HG02759 (cell line): ENCODE measurements around the gene VEGFC.

ENCODE experiments used
- ATAC-seq: cut with Tn5 transposase; IDR thresholded peaks from one replicate; pipeline ENCODE4 v1.9.1; 2021; ENCODE audit warnings: mild to moderate bottlenecking, moderate library complexity; ENCODE audit not compliant: unreplicated experiment

The VEGFC gene

GRCh38 chr4:176799653-176800052 lies 6.9 kb upstream of the VEGFC start:
- ATAC-seq, result no peak

DNA sequence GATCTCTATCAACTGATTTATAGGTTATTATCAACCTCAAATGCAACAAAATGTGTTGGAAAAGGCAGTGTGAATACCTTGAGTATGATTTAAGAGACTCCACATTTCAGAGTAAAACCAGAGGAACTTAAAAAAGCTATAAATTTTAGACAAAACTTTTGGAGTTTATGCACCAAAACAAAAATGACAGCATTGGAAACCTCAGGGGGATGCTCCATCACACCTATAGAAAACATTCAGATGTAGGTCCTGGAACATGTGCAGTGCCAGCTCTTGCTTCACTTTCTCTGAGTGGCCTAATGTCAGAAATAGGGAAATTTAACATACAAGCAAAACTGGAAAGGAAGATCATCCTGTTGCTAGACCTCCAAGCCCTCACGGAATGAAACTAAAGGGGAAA lies 5.8 kb upstream of the VEGFC start:
- no peak for ATAC-seq

DNA sequence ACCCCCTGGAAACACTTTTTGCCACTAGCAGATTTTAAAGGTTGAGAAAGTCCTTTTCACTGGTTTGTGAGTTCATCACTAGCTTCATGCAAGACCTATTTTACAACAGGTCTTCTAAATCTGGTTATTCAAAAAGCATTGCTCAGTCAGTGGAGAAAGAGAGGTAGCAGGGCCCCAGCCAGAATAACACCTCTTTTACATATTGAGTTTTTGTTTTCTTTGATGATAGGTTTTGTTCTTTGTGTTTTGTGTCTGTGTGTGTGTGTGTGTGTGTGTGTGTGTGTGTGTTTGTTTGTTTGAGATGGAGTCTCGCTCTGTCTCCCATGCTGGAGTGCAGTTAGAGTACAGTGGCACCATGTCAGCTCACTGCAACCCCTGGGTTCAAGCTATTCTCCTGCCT lies 2.7 kb upstream of the VEGFC start:
- ATAC-seq, result no peak

DNA sequence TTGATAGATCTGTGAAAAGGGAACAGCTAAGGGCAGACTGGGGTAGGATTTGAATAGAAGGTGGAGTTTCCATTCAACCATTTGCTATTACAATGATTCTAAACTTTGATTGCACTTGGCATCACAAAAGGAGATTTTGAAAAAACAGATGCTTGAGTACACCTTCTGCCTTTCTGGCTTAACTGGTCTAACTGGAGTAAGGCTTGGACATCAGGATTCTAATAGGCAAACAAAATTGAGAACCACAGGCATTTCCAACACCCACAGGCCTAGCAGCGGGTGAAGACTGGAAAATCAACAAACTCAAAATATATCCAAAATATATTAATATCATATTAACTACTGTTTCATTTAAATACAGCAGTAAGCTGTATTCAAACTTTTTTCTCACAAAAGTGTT lies 1.9 kb upstream of the VEGFC start:
- ATAC-seq, result no peak

GRCh38 chr4:176794151-176794550 lies 1.4 kb upstream of the VEGFC start:
- no peak for ATAC-seq

GRCh38 chr4:176793060-176793605 lies 411 bp upstream of the VEGFC start:
- no peak for ATAC-seq

DNA sequence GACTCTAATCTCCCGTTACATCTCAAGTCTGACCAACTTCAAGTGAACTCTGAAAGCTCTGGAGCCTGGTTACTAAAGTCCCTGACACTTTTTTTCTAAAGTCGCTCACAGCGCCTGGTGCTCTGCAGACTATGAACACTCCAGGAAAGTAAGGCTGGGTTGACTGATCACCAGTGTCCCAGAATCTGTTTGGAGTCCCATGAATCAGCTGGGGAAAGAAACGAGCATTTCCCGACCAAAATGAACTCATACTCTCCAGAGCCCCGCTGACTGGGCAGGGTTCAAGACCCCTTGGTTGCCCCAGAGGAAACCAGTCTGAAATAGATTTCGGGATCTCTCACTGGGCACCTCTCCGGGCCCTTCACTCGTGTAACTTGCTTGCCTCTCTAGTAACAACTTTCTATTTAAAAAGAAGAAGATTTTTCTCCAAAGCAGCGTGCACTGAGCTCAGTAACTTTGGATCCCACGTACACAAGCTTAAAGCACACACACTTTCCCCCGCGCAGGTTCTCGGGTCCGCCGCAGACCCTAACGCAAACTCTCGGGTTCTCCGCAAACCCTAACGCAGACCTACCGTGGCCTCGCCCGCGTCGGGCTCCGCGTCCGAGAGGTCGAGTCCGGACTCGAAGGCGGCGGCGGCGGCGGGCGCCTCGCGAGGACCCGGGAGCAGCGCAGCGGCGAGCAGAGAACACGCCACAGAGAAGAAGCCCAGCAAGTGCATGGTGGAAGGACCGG lies 964 bp downstream of the VEGFC start:
- peak; percentile 28 for ATAC-seq

DNA sequence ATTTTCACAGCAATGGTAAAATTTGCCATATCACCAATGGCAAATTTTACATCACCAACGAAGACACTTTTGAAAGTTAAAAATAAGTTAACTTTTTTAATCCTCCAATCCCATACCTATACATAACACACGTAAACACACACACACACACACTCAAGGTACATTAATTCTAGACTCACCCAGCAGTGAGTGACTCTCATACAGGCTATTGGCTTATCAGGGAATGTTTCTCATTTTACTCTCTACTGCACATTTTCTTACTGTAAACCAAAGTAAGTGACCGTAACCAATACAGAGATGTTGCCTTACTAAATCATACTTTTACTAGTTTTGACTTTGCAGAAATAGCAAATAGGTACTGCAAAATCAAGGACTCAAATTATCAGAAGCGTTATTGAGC lies 2.3 kb downstream of the VEGFC start:
- no peak for ATAC-seq

DNA sequence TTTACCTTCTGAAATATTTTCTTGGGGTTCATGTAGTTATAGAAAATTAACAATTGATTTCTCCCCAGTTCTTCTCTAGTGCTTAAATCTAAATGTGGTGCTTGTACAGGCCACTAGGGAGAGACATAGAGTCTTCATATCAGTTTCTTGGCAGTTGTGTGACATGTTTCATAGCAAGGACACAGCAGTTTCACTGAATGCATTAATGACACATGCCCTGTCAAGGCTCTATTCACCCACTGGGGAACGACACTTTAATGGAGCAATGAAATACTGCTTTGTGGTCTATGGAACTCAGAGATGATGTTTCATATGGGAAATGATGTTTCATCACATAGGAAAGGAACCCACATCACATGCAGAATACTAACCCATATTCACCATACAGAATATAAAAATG lies 2.8 kb downstream of the VEGFC start:
- ATAC-seq, result peak; percentile 46

DNA sequence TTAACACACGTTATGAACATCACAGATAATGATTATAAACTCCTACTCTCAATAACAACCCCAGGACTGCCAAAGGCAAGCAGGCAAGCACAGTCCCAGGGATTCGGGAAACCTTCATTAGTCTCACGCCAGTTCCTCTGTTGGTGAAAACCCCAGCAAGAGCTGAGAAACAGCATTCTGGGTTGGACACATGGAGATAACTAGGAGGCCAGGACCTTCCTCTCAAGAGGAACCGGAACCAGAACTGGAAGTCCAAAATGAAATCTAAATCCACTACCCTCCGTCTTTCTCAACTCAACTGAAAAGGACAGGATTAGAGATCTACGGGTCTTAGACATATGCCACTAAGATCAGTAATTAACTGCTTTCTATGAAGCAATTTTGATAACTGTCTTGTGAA lies 3.8 kb downstream of the VEGFC start:
- no peak for ATAC-seq

GRCh38 chr4:176788248-176788647 lies 4.5 kb downstream of the VEGFC start:
- no peak for ATAC-seq

DNA sequence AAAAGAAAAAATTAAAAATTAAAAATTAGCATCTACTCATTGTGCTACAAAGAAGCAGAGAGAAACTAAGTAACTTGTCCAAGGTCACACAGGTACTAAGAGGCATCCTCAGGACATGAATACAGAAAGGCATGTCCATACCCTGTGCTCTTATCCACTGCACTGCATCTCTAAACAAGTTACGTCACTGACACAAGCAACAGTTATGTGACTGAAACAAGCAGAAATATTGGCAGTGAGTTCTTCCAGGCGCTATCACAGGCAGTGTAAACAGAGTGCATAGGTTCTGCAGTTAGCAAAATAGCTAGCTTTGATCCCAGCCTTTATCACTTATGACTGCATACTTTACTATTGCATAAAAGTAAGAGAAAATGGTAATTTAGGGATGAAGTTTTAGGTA lies 7.9 kb downstream of the VEGFC start:
- no peak for ATAC-seq

GRCh38 chr4:176782794-176783193 lies 9.9 kb downstream of the VEGFC start:
- ATAC-seq, result no peak

DNA sequence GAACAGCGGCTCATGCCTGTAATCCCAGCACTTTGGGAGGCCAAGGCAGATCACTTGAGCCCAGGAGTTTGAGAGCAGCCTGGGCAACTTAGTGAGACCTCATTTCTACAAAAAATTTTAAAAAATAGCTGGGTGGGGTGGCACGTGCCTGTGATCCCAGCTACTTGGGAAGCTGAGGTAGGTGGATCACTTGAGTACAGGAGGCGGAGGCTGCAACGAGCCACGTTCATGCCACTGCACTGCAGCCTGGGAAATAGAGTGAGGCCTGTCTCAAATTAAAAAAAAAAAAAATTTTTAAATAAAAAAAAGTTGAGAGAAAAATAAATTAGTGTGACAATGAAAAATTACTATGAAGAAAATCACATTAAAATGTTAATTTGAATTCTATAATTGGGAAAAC lies 10.5 kb downstream of the VEGFC start:
- no peak for ATAC-seq

DNA sequence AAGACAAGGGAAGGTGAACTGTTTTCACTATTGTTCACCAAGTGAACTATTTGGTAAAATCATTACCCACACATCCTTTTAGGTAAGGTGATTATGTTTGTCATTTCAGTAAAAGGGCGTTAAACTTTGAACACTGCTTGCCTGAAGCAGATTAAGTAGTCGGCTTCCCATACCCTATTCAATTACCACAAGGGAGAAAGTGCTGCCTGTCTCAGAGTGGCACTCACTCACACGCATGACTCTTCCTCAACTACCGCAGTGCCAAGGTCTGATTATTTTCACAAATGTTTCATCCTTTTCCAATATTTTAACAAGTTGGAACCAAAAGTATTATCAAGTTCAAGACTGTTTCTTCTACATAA lies 11.0 kb downstream of the VEGFC start:
- no peak for ATAC-seq

GRCh38 chr4:176780995-176781738 lies 11.6 kb downstream of the VEGFC start:
- no peak for ATAC-seq

GRCh38 chr4:176779421-176779820 lies 13.3 kb downstream of the VEGFC start:
- ATAC-seq, result no peak

- no peak for ATAC-seq
Observed at GRCh38 chr4:176778491-176778890, 14.2 kb downstream of the VEGFC start.

- no peak for ATAC-seq
Observed at GRCh38 chr4:176778063-176778462, 14.7 kb downstream of the VEGFC start.

- ATAC-seq, result no peak
Observed at GRCh38 chr4:176775338-176775737, 17.4 kb downstream of the VEGFC start.

- ATAC-seq, result no peak
Observed at GRCh38 chr4:176774852-176775251, 17.9 kb downstream of the VEGFC start.

DNA sequence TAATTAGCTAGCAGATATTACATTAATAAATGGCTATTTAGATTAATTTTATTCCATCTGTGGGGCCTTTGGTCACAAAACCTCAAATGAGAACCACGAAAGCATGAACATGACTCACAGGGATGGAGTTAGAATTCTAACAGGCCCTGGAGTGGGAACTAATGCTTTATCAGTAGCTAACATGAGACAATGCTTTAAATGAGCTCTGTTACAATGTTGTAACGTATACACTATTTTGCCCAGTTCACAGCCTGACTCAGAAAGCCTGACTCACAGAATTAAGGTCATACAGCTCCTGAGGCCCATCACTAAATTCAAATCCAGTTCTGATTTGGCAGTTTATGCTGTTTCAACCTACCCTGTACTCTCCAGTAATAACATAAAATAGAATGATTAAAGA lies 23.2 kb downstream of the VEGFC start:
- ATAC-seq, result no peak
